GM12878 (cell line): ENCODE data around the gene PTK6.

Experiments used
- CTCF ChIP-seq, 3 experiments: IDR thresholded peaks in 2 of 3; conservative IDR thresholded peaks in 1 of 3; 2 replicates each; pipeline ENCODE4 v1.5.1; 2011; ENCODE audit warnings: low read depth in 3 of 3, low read length in 3 of 3, mild to moderate bottlenecking in 3 of 3, control low read depth in 2 of 3, moderate library complexity in 2 of 3, inconsistent platforms in 1 of 3, mixed read lengths in 1 of 3; ENCODE audit not compliant: control insufficient read depth in 2 of 3, insufficient read depth in 1 of 3; ENCODE audit errors: extremely low read depth in 1 of 3
- EP300 ChIP-seq, 2 experiments: fragments of 150-350 bp in 1 of 2; IDR thresholded peaks; 2 replicates each; pipeline ENCODE4 v1.6.1; 2011 to 2012; ENCODE audit warnings: low read depth in 2 of 2, low read length in 2 of 2, borderline replicate concordance in 1 of 2, improper control_type of control experiment in 1 of 2, inconsistent platforms in 1 of 2; ENCODE audit not compliant: control insufficient read depth in 1 of 2
- HSF1 ChIP-seq: fragments of 150-350 bp; IDR thresholded peaks from 2 replicates; pipeline ENCODE4 v1.6.1; 2014; ENCODE audit warnings: mild to moderate bottlenecking, low read depth, low read length
- SMC3 ChIP-seq: IDR thresholded peaks from 2 replicates; pipeline ENCODE4 v1.6.1; 2011; ENCODE audit warnings: low read length, improper control_type of control experiment, borderline replicate concordance
- SP1 ChIP-seq: IDR thresholded peaks from one replicate; pipeline ENCODE4 v1.6.1; 2011; ENCODE audit warnings: low read depth, low read length
- SREBF1 ChIP-seq: IDR thresholded peaks from 2 replicates; pipeline ENCODE4 v1.6.1; 2012; ENCODE audit warnings: mild to moderate bottlenecking, low read length
- SRF ChIP-seq, 2 experiments: IDR thresholded peaks; 2 replicates each; pipeline ENCODE4 v1.6.1; 2011; ENCODE audit warnings: low read depth in 2 of 2, low read length in 2 of 2, mild to moderate bottlenecking in 1 of 2, moderate library complexity in 1 of 2
- ZNF274 ChIP-seq: IDR thresholded peaks from one replicate; pipeline ENCODE4 v1.8.0; 2011; ENCODE audit not compliant: insufficient read length, insufficient read depth
- ZNF592 ChIP-seq: fragments of 450-650 bp; IDR thresholded peaks from 2 replicates; pipeline ENCODE4 v1.6.1; 2017; ENCODE audit warnings: mild to moderate bottlenecking, moderate library complexity
- ZSCAN29 ChIP-seq: fragments of 450-650 bp; IDR thresholded peaks from 2 replicates; pipeline ENCODE4 v1.6.1; 2017; ENCODE audit warnings: mild to moderate bottlenecking, moderate library complexity

GRCh38 chr20:63529861-63530787 is 7.1 kb downstream of the PTK6 start:
- TF ChIP-seq HSF1 (no peak), SMC3 (no peak), CTCF (IDR thresholded peaks at IDR 0.05 in 2 of 3, conservative IDR thresholded peaks at IDR 0.05 in 1 of 3; ENCODE audit: control insufficient read depth in 2 of 3, extremely low read depth in 1 of 3, insufficient read depth in 1 of 3, low read depth in 3 of 3, low read length in 3 of 3) (no peak), ZSCAN29 (no peak), EP300 (IDR thresholded peaks at IDR 0.05; ENCODE audit: borderline replicate concordance in 1 of 2, control insufficient read depth in 1 of 2, low read depth in 2 of 2, low read length in 2 of 2) (no peak), SRF (IDR thresholded peaks at IDR 0.05; ENCODE audit: low read depth in 2 of 2, low read length in 2 of 2) (no peak), ZNF274 (no peak), SREBF1 (no peak), SP1 (no peak), ZNF592 (no peak)
